GM19328 (cell line): ENCODE data around the gene TMC1.
A peak's percentile ranks its signal among the peaks of the same experiment; 100 is the strongest.
"Not testable (repeated sequence)": the region's sequence is repeated elsewhere in the genome, so short reads cannot be mapped to it uniquely, and the experiment has no call there.

Experiments
- ATAC-seq: cut with Tn5 transposase; IDR thresholded peaks from one replicate; pipeline ENCODE4 v1.9.1; 2021; ENCODE audit warnings: mild to moderate bottlenecking, moderate library complexity; ENCODE audit not compliant: unreplicated experiment

TMC1 gene

DNA sequence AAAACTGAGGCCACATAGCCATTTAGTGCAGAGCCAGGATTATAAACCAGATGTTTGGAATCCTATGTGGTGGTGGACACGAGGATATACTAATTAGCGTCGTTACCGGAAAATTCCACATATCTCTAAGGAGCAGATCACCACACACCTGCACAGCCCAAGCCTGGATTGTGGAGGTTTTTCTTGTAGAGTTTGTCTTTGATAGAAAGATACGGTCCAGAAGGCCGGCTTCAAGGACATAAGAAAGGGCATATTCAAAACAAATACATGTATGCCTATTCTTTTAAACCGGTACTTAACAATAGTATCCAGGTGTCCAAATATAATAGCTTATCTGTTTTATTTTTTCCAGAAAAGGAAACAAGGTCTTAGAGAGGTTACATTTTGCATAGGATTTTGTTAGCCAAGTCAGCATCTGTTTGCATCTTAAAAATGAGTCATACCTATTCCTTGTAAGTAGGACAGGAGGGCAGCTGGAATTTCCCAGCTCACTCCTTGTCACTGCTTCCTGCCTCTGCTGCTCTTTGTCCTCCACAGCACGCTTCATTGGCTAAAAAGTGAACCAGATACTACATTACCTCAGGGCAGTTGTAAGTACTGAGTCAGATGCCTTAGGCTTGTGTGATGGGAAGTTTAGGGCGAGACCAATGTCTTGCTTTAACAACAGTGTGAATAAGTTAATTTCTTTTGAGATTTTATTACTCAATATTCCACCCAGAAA is 3.6 kb downstream of the TMC1 start:
- peak; percentile 36 for ATAC-seq

DNA sequence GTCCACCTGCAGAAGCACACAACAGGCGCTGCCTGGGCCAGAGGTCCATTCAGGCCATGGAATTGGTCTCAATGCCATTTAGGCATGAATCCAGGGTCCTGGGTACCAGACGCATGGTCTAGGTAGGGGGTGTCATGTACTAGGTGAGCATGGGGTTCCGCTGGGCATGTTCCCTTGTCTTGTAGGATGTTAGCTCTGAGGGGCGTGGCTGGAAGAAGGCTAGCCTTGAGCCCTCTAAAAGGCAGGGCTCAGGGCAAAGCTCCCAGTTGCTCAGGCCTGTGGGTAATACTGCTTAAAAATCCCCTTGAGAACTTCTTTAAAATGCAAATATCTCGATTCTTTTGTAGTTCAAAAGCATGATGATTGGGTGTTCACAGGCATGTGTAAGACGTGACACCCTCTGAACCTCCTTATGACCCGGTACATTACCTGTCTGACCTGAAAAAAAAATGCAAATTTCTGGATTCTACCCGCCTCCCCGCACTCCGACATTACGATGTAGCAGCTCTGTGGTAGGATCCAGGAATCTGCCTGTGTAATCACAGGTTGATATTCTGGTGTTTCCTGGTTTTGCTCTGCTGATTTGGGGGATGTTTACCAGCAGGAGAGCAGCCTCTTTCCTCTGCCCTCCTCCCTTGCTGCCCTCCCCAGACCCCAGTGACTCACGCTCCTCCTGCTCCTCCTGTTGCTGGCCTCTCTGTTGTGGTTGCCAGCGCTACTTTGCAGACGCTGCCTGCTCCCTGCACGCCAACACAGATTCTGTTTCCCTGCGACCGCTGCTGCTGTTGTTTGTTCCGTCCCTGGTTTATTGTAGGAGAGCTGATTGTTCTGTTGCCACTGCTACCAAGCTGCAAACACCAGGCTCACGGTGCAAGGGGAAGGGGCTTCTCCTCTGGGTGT is 5.7 kb downstream of the TMC1 start:
- ATAC-seq, result peak; percentile 75

DNA sequence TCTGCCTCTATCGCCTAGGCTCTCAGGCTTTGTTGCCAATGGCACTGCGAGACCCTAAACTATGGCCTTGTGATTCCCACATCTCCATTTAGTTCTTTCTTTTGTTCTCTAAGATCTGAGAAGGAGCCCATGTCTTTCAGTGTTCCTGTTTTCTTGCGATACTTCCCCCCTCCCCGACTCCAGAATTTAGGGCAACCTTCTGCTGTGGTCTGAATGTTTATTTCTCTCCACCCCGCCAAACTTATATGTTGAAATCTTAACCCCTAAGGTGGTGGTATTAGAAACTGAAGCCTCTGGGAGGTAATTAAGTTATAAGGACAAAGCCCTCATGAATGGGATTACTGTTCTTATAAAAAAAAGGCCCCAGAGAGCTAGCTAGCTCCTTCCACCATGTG is 6.4 kb downstream of the TMC1 start:
- no peak for ATAC-seq

- ATAC-seq, result no peak
Observed at GRCh38 chr9:72529531-72529930, 8.1 kb downstream of the TMC1 start.

DNA sequence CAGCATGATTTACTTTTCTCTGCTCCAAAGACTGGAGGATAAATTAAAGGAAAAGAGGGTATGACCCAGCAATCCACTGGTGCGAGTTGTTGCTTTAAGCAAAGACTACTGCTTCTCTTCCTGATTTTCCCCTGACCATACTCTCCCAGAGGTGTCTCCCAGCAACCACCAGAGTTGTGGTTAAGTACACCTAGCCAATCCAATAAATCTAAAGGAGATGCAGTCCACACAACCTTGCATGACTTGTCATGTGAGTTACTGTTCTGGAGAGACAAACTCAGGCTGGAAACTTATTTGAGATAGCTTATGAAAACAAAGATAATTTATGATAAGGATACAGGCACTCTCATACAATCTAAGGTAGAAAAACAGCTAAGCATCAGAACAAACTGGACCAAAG is 11.9 kb downstream of the TMC1 start:
- no peak for ATAC-seq

DNA sequence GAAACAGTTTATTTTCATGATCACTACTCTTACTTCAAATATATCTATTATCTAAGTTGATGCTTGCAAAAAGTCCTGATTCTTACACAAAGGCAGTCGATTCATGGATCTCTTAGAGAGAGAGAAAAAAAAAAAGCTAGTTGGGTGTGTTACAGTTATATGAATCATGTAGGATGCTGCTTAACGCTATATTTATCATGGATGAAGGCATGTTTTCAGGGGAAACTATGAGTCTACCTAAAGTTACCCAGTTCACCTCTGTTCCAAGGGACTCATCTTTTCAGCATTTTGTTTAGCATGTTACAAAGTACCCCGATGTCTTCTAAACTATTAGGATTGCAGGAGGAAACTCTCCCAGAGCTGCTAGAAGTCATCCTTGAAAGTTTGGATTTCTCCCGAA is 13.5 kb downstream of the TMC1 start:
- no peak for ATAC-seq

GRCh38 chr9:72537011-72537545 is 15.7 kb downstream of the TMC1 start:
- ATAC-seq, result no peak

- ATAC-seq, result no peak
Observed at GRCh38 chr9:72537671-72538070, 16.3 kb downstream of the TMC1 start.

GRCh38 chr9:72538921-72539702 is 17.7 kb downstream of the TMC1 start:
- no peak for ATAC-seq

DNA sequence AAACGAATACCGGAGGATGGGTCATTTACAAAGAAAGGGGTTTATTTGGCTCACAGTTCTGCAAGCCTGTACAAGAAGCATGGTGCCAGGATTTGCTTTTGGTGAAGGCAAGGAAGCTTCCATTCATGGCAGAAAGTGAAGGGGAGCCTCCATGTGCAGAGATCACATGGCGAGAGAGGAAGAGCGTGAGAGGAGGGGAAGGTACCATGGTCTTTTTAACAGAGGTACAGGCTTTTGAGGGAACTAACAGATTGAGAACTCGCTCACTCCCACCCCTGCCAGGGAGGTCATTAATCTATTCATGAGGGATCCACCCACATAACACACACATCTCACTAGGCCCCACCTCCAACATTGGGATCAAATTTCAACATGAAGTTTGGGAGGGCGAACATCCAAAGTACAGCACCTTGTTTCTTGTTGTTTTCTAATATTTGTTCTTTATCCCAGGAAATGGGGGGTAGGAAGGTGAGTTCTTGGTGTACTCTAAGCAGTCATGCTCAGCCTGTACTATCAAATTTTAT is 18.5 kb downstream of the TMC1 start:
- no peak for ATAC-seq

- ATAC-seq, result no peak
Observed at GRCh38 chr9:72540348-72540873, 19.0 kb downstream of the TMC1 start.

GRCh38 chr9:72542537-72542833 is 21.1 kb downstream of the TMC1 start:
- ATAC-seq, result not testable (repeated sequence)

- ATAC-seq, result no peak
Observed at GRCh38 chr9:72542917-72543316, 21.5 kb downstream of the TMC1 start.

- ATAC-seq, result no peak
Observed at GRCh38 chr9:72551306-72551705, 29.9 kb downstream of the TMC1 start.

DNA sequence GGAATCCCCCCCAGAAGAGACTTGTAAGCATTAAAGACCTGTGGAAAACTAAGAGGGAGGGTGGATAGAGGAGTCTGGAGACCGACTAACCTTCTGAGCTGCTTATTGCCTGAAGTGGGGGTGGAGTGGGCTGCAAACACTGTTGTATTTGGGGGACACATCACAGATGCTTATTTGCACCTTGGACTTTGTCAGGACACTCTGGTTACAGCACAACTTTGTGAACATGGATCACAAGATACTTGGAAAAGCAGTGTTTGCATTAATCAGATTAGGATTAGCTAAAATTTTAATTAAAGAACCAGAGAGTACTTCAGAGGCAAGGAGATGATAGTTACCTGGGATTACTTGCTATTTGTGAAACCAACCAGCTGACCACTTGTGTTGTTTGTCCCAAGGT is 30.9 kb downstream of the TMC1 start:
- ATAC-seq, result no peak

DNA sequence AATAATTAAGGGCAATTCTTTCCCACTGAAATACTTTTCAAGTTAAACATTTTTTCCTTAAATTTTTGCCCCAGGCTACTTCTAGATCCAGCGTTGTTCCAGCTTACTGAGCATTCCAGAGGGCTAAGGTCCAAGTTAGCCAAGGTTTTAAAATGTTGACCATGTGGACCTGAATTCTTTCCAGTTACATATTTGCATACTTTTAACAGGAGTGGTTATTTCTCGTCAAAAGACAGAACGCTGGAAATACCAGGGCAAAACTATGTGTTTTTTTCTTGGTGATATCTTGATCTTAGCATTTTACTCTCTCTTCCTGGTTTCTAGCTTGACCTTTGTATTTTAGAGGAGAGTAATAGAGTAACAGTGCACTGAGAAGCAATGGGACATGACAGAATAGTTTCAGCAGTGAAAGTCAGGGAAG is 32.8 kb downstream of the TMC1 start:
- ATAC-seq, result no peak

DNA sequence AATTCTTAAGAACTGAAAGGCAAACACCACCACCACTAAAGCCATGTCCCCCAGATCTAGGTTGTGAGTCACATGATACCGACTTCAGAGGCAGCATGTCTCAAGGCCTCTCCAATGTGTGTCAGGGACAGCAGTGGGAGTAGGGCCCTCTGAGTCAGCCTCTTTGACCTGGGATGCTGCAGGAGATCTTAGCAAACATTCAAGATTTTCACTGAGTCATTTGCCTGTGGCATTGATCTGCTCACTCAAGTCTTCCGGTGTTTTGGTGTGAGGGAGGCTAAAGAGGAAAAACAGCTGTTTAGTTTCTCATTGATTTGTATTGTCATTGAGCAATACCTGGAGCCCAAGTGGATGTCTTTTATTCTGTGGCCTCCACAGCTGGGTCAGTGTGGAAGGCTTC is 36.1 kb downstream of the TMC1 start:
- ATAC-seq, result no peak

DNA sequence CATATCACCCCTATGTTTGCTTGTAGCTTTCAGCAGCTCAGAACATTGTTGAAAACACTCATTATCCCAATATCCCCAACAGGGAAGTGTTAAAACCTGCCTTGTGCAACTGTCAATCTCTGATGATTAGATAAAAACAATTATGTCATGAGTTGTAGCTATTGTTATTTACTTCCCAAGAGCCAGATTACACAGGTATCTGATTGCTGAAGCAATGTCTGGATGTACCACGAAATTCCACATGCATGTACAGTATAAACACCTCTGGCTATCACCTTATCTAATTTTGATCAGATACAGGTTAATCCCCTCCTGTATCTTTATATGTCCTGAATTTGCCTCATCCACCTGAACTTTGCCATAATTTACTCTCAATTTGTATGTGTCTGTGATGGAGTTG is 38.7 kb downstream of the TMC1 start:
- ATAC-seq, result no peak

- no peak for ATAC-seq
Observed at GRCh38 chr9:72563806-72564205, 42.4 kb downstream of the TMC1 start.

- no peak for ATAC-seq
Observed at GRCh38 chr9:72564479-72565281, 43.3 kb downstream of the TMC1 start.
